Activated CD8-positive, alpha-beta T cell treated with anti-CD3 and anti-CD28 coated beads for 36 hours (primary cell): ENCODE results near the gene FOXO6. TPM values are rescaled to one million over a fixed set of nuclear protein-coding genes. Genes with fewer than 3 reads are reported as not detected.

Experiments used
- ATAC-seq: fragments of 200-7000 bp; cut with Tn5 transposase; one replicate; pipeline ENCODE4 v1.10.0; 2021; ENCODE audit warnings: mild to moderate bottlenecking, moderate library complexity
- CTCF ChIA-PET: fragments of 350-600 bp; sonication (Branson Sonifier 250); formaldehyde crosslinking; loops from one replicate; lab custom pipeline; 2021; ENCODE audit warnings: antibody characterized with exemption; lab: Charles Lee
- POLR2A ChIA-PET: fragments of 350-600 bp; sonication (Branson Sonifier 250); formaldehyde crosslinking; loops from one replicate; lab custom pipeline; 2021; ENCODE audit warnings: antibody characterized with exemption; lab: Charles Lee
- DNase-seq: peaks from one replicate; pipeline ENCODE4 v3.0.0-alpha.2; 2020
- H3K27ac Mint-ChIP-seq: one replicate; pipeline ENCODE4 v1.8.0; 2021; ENCODE audit warnings: mild to moderate bottlenecking, mixed read lengths
- H3K27me3 Mint-ChIP-seq: one replicate; pipeline ENCODE4 v1.8.0; 2021; ENCODE audit warnings: mixed read lengths
- H3K36me3 Mint-ChIP-seq: one replicate; pipeline ENCODE4 v1.8.0; 2021; ENCODE audit warnings: low read depth, mixed read lengths
- H3K4me1 Mint-ChIP-seq: one replicate; pipeline ENCODE4 v1.8.0; 2021; ENCODE audit warnings: low read depth, mixed read lengths
- H3K4me3 Mint-ChIP-seq: one replicate; pipeline ENCODE4 v1.8.0; 2021; ENCODE audit warnings: mild to moderate bottlenecking, moderate library complexity, mixed read lengths
- H3K9me3 Mint-ChIP-seq: one replicate; pipeline ENCODE4 v1.8.0; 2021; ENCODE audit warnings: mixed read lengths
- CTCF ChIP-seq: fragments of 200-600 bp; IDR thresholded peaks from one replicate; pipeline ENCODE4 v1.8.0; 2022; ENCODE audit warnings: antibody characterized with exemption, mild to moderate bottlenecking
- intact Hi-C: fragments of 100-400 bp; cut with micrococcal nuclease; formaldehyde crosslinking; loops from one replicate; pipeline ENCODE4 v1.10.0; 2022
- total RNA-seq, 2 experiments: library from RNA; stranded (reverse); gene quantifications; one replicate each; pipeline ENCODE4 v1.2.3, GENCODE V29; 2021

FOXO6 gene
- total RNA-seq, result under 1 TPM; 0.49 to 0.68 TPM

GRCh38 chr1:41360786-41361494 lies at the start of gene FOXO6:
TSS of gene FOXO6 (plus strand) at chr1:41361434.
- ChIA-PET POLR2A (no interaction called here), CTCF (interaction anchor here (1.3 to 1.8 kb wide), 5 partner anchors 12 to 78 kb away, joined by 3 to 6 read pairs (median 3); no protein-coding TSS in a partner anchor)
- H3K36me3 Mint-ChIP-seq, result no peaks in the 10 kb centered on the region
- ATAC-seq, result peak; percentile 93
- H3K4me3 Mint-ChIP-seq, result peak within 1 kb of the TSS; percentile 55
- no peak within 1 kb of the TSS for H3K27ac Mint-ChIP-seq
- intact Hi-C loops, result no loop called here
- H3K4me1 Mint-ChIP-seq, result peaks cover 5% of the 10 kb centered on the region
- H3K27me3 Mint-ChIP-seq, result peaks cover 32% of the 10 kb centered on the region
- no peak for TF ChIP-seq CTCF
- H3K9me3 Mint-ChIP-seq, result no peaks in the 10 kb centered on the region
- peak; percentile 96 for DNase-seq

GRCh38 chr1:41312991-41313645 lies 48.1 kb upstream of the FOXO6 start:
- Mint-ChIP-seq H3K36me3 (no peaks in the 10 kb centered on the region), H3K27me3 (no peaks in the 10 kb centered on the region), H3K27ac (no peak overlapping the region), H3K4me1 (peaks cover 2% of the 10 kb centered on the region), H3K9me3 (peaks cover 4% of the 10 kb centered on the region), H3K4me3 (no peak overlapping the region)
- ChIA-PET POLR2A (no interaction called here), CTCF (interaction anchor here (0.7 to 3.4 kb wide), 12 partner anchors 11 to 146 kb away, joined by 3 to 16 read pairs (median 4); no protein-coding TSS in a partner anchor)
- DNase-seq, result no peak
- TF ChIP-seq CTCF, result no peak
- intact Hi-C loops, result no loop called here
- ATAC-seq, result no peak

- ChIA-PET CTCF (interaction anchor here (0.9 to 3.4 kb wide), 16 partner anchors 10 to 146 kb away, joined by 3 to 16 read pairs (median 4); no protein-coding TSS in a partner anchor), POLR2A (no interaction called here)
- Mint-ChIP-seq H3K4me1 (peaks cover 2% of the 10 kb centered on the region), H3K9me3 (no peaks in the 10 kb centered on the region), H3K36me3 (no peaks in the 10 kb centered on the region), H3K27ac (no peak overlapping the region), H3K27me3 (no peaks in the 10 kb centered on the region), H3K4me3 (no peak overlapping the region)
- ATAC-seq, result peak; percentile 55
- intact Hi-C loops, result no loop called here
- TF ChIP-seq CTCF, result peak; percentile 85
- peak; percentile 45 for DNase-seq
Measured at GRCh38 chr1:41313661-41314131, 47.5 kb upstream of the FOXO6 start.

- Mint-ChIP-seq H3K9me3 (no peaks in the 10 kb centered on the region), H3K4me3 (no peak overlapping the region), H3K27me3 (no peaks in the 10 kb centered on the region), H3K4me1 (peaks cover 2% of the 10 kb centered on the region), H3K27ac (no peak overlapping the region), H3K36me3 (no peaks in the 10 kb centered on the region)
- intact Hi-C loops, result no loop called here
- ATAC-seq (no peak), DNase-seq (no peak)
- TF ChIP-seq CTCF, result no peak
- CTCF ChIA-PET, result interaction anchor here (0.6 to 3.4 kb wide), 13 partner anchors 9 to 119 kb away, joined by 3 to 16 read pairs (median 3); no protein-coding TSS in a partner anchor
- POLR2A ChIA-PET, result interaction anchor here (1.2 kb wide), 1 partner anchor 15 kb away, joined by 5 read pairs; no protein-coding TSS in a partner anchor
Measured at GRCh38 chr1:41314376-41315145, 46.7 kb upstream of the FOXO6 start.
